SK-N-SH (cell line): ENCODE measurements around the gene SRRM4. TPM values are rescaled to one million over a fixed set of nuclear protein-coding genes. Genes with fewer than 3 reads are reported as not detected.
A peak's percentile ranks its signal among the peaks of the same experiment; 100 is the strongest.

Experiments used
- CTCF ChIA-PET: fragments of 300-600, 350-600 bp; formaldehyde crosslinking; extraction: SDS; loops from one replicate; lab custom pipeline; 2021; lab: Yijun Ruan, JAX
- POLR2A ChIA-PET: fragments of 350-600 bp; sonication (Branson Sonifier 250); formaldehyde crosslinking; extraction: SDS; loops from one replicate; lab custom pipeline; 2020; ENCODE audit warnings: antibody characterized with exemption, inconsistent platforms; lab: Yijun Ruan, JAX
- DNase-seq: peaks from one replicate; pipeline ENCODE4 v3.0.0; 2012
- H2AFZ ChIP-seq: fragments of 200-600 bp; sonication (generic); 2 replicates; pipeline ENCODE4 v1.8.1; 2016; ENCODE audit warnings: antibody characterized with exemption, mild to moderate bottlenecking, low read depth
- H3F3A ChIP-seq: fragments of 200-600 bp; sonication (generic); replicated peaks from 2 replicates; pipeline ENCODE3; 2016; ENCODE audit warnings: antibody characterized with exemption, mild to moderate bottlenecking; ENCODE audit not compliant: insufficient read depth
- H3K27ac ChIP-seq, 2 experiments: fragments of 200-500 bp in 1 of 2; fragments of 200-600 bp in 1 of 2; sonication (Bioruptor generic) in 1 of 2; sonication (generic), shearing (Covaris generic) in 1 of 2; 2 replicates each; pipeline versions ENCODE4 v1.5.1 to v1.6.1; 2014 to 2016; ENCODE audit warnings: low read depth in 2 of 2, inconsistent platforms in 1 of 2, low read length in 1 of 2, mild to moderate bottlenecking in 1 of 2, mixed read lengths in 1 of 2
- H3K27me3 ChIP-seq: fragments of 200-600 bp; sonication (generic), shearing (Covaris generic); 2 replicates; pipeline ENCODE4 v1.6.1; 2016; ENCODE audit warnings: mixed run types; ENCODE audit not compliant: insufficient read depth
- H3K36me3 ChIP-seq, 2 experiments: fragments of 200-500 bp in 1 of 2; fragments of 200-600 bp in 1 of 2; sonication (Bioruptor generic) in 1 of 2; sonication (generic) in 1 of 2; replicated peaks in 1 of 2; 2 replicates each; pipeline versions ENCODE3 to v1.5.1; 2014 to 2016; ENCODE audit warnings: low read length in 1 of 2, mild to moderate bottlenecking in 1 of 2; ENCODE audit not compliant: insufficient read depth in 2 of 2, control insufficient read depth in 1 of 2
- H3K4me1 ChIP-seq, 2 experiments: fragments of 200-500 bp in 1 of 2; fragments of 200-600 bp in 1 of 2; sonication (Bioruptor generic) in 1 of 2; sonication (generic), shearing (Covaris generic) in 1 of 2; 2 replicates each; pipeline versions ENCODE4 v1.5.1 to v1.6.1; 2014 to 2016; ENCODE audit warnings: low read depth in 1 of 2, low read length in 1 of 2, mixed run types in 1 of 2; ENCODE audit not compliant: insufficient read depth in 2 of 2, control insufficient read depth in 1 of 2
- H3K4me2 ChIP-seq: fragments of 200-600 bp; sonication (generic), shearing (Covaris generic); 2 replicates; pipeline ENCODE4 v1.6.1; 2017; ENCODE audit warnings: mixed run types
- H3K4me3 ChIP-seq, 2 experiments: fragments of 200-500 bp in 1 of 2; fragments of 200-600 bp in 1 of 2; sonication (Bioruptor generic) in 1 of 2; sonication (generic), shearing (Covaris generic) in 1 of 2; 2 replicates each; pipeline versions ENCODE4 v1.5.1 to v1.8.1; 2014 to 2016; ENCODE audit warnings: low read depth in 2 of 2, inconsistent platforms in 1 of 2, low read length in 1 of 2, mild to moderate bottlenecking in 1 of 2, mixed read lengths in 1 of 2, moderate library complexity in 1 of 2
- H3K79me2 ChIP-seq: fragments of 200-600 bp; sonication (generic); 2 replicates; pipeline ENCODE4 v1.8.1; 2017; ENCODE audit warnings: mild to moderate bottlenecking; ENCODE audit not compliant: insufficient read depth
- H3K9ac ChIP-seq: fragments of 200-600 bp; sonication (generic); 2 replicates; pipeline ENCODE4 v1.6.1; 2017; ENCODE audit warnings: mixed run types
- H3K9me2 ChIP-seq: fragments of 200-600 bp; sonication (generic); 2 replicates; pipeline ENCODE4 v1.6.1; 2017; ENCODE audit warnings: mixed run types
- H3K9me3 ChIP-seq: fragments of 200-600 bp; sonication (generic); 2 replicates; pipeline ENCODE4 v1.6.1; 2017; ENCODE audit warnings: mixed run types, mild to moderate bottlenecking, moderate library complexity
- H4K20me1 ChIP-seq: fragments of 200-600 bp; sonication (generic); 2 replicates; pipeline ENCODE4 v1.6.1; 2017; ENCODE audit warnings: mild to moderate bottlenecking, mixed run types; ENCODE audit not compliant: insufficient read depth
- FOSL2 ChIP-seq: IDR thresholded peaks from 2 replicates; pipeline ENCODE4 v1.4.0; 2012; ENCODE audit warnings: low read depth, mild to moderate bottlenecking, moderate library complexity, borderline replicate concordance
- MXI1 ChIP-seq: IDR thresholded peaks from 2 replicates; pipeline ENCODE4 v1.6.1; 2012; ENCODE audit warnings: mild to moderate bottlenecking, low read depth, low read length, improper control_type of control experiment
- NFIC ChIP-seq: IDR thresholded peaks from 2 replicates; pipeline ENCODE4 v1.4.0; 2012; ENCODE audit warnings: borderline replicate concordance
- RAD21 ChIP-seq: IDR thresholded peaks from 2 replicates; pipeline ENCODE4 v1.6.1; 2012; ENCODE audit warnings: mild to moderate bottlenecking, low read length
- RCOR1 ChIP-seq: fragments of 150-350 bp; IDR thresholded peaks from 2 replicates; pipeline ENCODE4 v1.6.1; 2017; ENCODE audit warnings: antibody characterized with exemption, low read length
- REST ChIP-seq: IDR thresholded peaks from 2 replicates; pipeline ENCODE4 v1.6.1; 2012; ENCODE audit warnings: mild to moderate bottlenecking, low read depth, low read length, moderate library complexity
- RFX5 ChIP-seq: IDR thresholded peaks from 2 replicates; pipeline ENCODE4 v1.6.1; 2012; ENCODE audit warnings: mild to moderate bottlenecking, improper control_type of control experiment, low read length
- SMC3 ChIP-seq: IDR thresholded peaks from 2 replicates; pipeline ENCODE4 v1.6.1; 2012; ENCODE audit warnings: low read depth, low read length, improper control_type of control experiment
- TCF12 ChIP-seq: IDR thresholded peaks from 2 replicates; pipeline ENCODE4 v1.4.0; 2012
- YY1 ChIP-seq: IDR thresholded peaks from 2 replicates; pipeline ENCODE4 v1.4.0; 2012; ENCODE audit warnings: low read depth, mild to moderate bottlenecking
- WGBS: methylation state at CpG from one replicate; pipeline ENCODE4 v1.1.6; 2017; ENCODE audit warnings: low lambda C conversion rate; 5-methylcytosine and 5-hydroxymethylcytosine counted together
- polyA plus RNA-seq, 3 experiments: library from polyadenylated mRNA; depleted of rRNA; stranded (reverse); fragments of >200 nt; gene quantifications; 2 replicates each; pipeline ENCODE4 v1.2.3, GENCODE V29; 2012

The SRRM4 gene
- polyA plus RNA-seq, 1 of the 3 experiments (the other 2 are of a cell fraction): 0.03 TPM

GRCh38 chr12:119177724-119178380 lies 196.5 kb downstream of the SRRM4 start:
- no peaks in the 10 kb centered on the region for H3K9me2 ChIP-seq
- ChIA-PET POLR2A (no interaction called here), CTCF (interaction anchor here (1.0 kb wide), 1 partner anchor 9 kb away, joined by 3 read pairs; no protein-coding TSS in a partner anchor)
- H3K4me3 ChIP-seq: no peak overlapping the region
- DNase-seq: no peak
- H3K9me3 ChIP-seq: no peaks in the 10 kb centered on the region
- H3K79me2 ChIP-seq: no peaks in the 10 kb centered on the region
- H3K4me1 ChIP-seq: peaks cover 0 to 10% of the 10 kb centered on the region in 2 experiments; a peak in 1 of 4 replicates
- no peaks in the 10 kb centered on the region for H3K27me3 ChIP-seq
- H3K36me3 ChIP-seq: no peaks in the 10 kb centered on the region
- H3K27ac ChIP-seq: no peak overlapping the region
- H3F3A ChIP-seq: no peaks in the 10 kb centered on the region
- WGBS: 86% methylated on average over 15 of the region's 15 CpGs
- no peak overlapping the region for H3K4me2 ChIP-seq
- H4K20me1 ChIP-seq: no peaks in the 10 kb centered on the region
- no peak overlapping the region for H3K9ac ChIP-seq
- TF ChIP-seq SMC3 (no peak), RAD21 (no peak), MXI1 (no peak), YY1 (no peak), RFX5 (no peak), TCF12 (no peak), RCOR1 (no peak)
- TF ChIP-seq, all 33 proteins: peak for 0
- no peak overlapping the region for H2AFZ ChIP-seq

- ChIA-PET CTCF (interaction anchor here (0.6 to 1.1 kb wide), 5 partner anchors 57 to 234 kb away, joined by 3 read pairs; no protein-coding TSS in a partner anchor), POLR2A (interaction anchor here (1.0 kb wide), 1 partner anchor 16 kb away, joined by 5 read pairs; no protein-coding TSS in a partner anchor)
- Histone ChIP-seq H3K9me2 (no peaks in the 10 kb centered on the region), H3K79me2 (no peaks in the 10 kb centered on the region), H3K27me3 (no peaks in the 10 kb centered on the region), H3K27ac (peak within 1 kb of the TSS in 1 of 2 experiments; percentile 22; a peak in 1 of 4 replicates), H3K36me3 (no peaks in the 10 kb centered on the region), H4K20me1 (no peaks in the 10 kb centered on the region), H3K4me3 (peak within 1 kb of the TSS; percentile 32), H3F3A (no peaks in the 10 kb centered on the region), H2AFZ (no peak within 1 kb of the TSS), H3K9me3 (no peaks in the 10 kb centered on the region), H3K4me1 (peaks cover 0 to 10% of the 10 kb centered on the region in 2 experiments; a peak in 1 of 4 replicates), H3K4me2 (peak within 1 kb of the TSS; percentile 59), H3K9ac (peak within 1 kb of the TSS; percentile 21; the same call in 1 of the 2 replicates)
- WGBS: 8% methylated on average over 20 of the region's 33 CpGs
- DNase-seq: peak; percentile 83
- TF ChIP-seq REST (no peak), NFIC (no peak), FOSL2 (no peak)
Observed at GRCh38 chr12:119178544-119179334, 197.4 kb downstream of the SRRM4 start, which contains the start of gene HSPB8. Gene HSPB8 (plus strand): TSS chr12:119178931. CDS start chr12:119179313, 382 bp downstream.
